Loucy (cell line): ENCODE measurements around the gene MARCO.

ENCODE experiments used
- H2AFZ ChIP-seq: fragments of 200-600 bp; sonication (generic); 2 replicates; pipeline ENCODE4 v1.6.0; 2016; ENCODE audit warnings: antibody characterized with exemption, mild to moderate bottlenecking, low read length, moderate library complexity
- H3F3A ChIP-seq: fragments of 200-600 bp; 2 replicates; pipeline ENCODE4 v1.6.0; 2016; ENCODE audit warnings: antibody characterized with exemption, low read depth, mild to moderate bottlenecking
- H3K27me3 ChIP-seq: fragments of 200-600 bp; sonication (generic); 2 replicates; pipeline ENCODE4 v1.6.1; 2014; ENCODE audit warnings: low read length, mild to moderate bottlenecking; ENCODE audit not compliant: insufficient read depth, poor library complexity, severe bottlenecking
- H3K36me3 ChIP-seq: fragments of 200-600 bp; sonication (generic); 2 replicates; pipeline ENCODE4 v1.6.1; 2016; ENCODE audit warnings: low read length; ENCODE audit not compliant: insufficient read depth
- H3K4me1 ChIP-seq: fragments of 200-600 bp; sonication (generic); 2 replicates; pipeline ENCODE4 v1.5.1; 2014; ENCODE audit warnings: low read length, mild to moderate bottlenecking; ENCODE audit not compliant: insufficient read depth, poor library complexity, severe bottlenecking
- H3K4me2 ChIP-seq: fragments of 200-600 bp; sonication (generic); 2 replicates; pipeline ENCODE4 v1.6.0; 2014; ENCODE audit warnings: antibody characterized with exemption, low read length, low read depth, mild to moderate bottlenecking; ENCODE audit not compliant: poor library complexity, severe bottlenecking
- H3K4me3 ChIP-seq: fragments of 200-600 bp; sonication (generic); 2 replicates; pipeline ENCODE4 v1.5.1; 2014; ENCODE audit warnings: low read length, mild to moderate bottlenecking, mixed read lengths; ENCODE audit not compliant: poor library complexity, severe bottlenecking
- H3K79me2 ChIP-seq: fragments of 200-600 bp; sonication (generic); 2 replicates; pipeline ENCODE4 v1.6.1; 2014; ENCODE audit warnings: low read length; ENCODE audit not compliant: insufficient read depth
- H3K9ac ChIP-seq: fragments of 200-600 bp; sonication (generic); 2 replicates; pipeline ENCODE4 v1.6.0; 2014; ENCODE audit warnings: mild to moderate bottlenecking, low read depth, low read length, moderate library complexity; ENCODE audit not compliant: poor library complexity, severe bottlenecking
- H3K9me2 ChIP-seq: fragments of 200-600 bp; sonication (generic); replicated peaks from 2 replicates; pipeline ENCODE4 v1.6.1; 2016; ENCODE audit warnings: low read depth, low read length, mixed read lengths
- H3K9me3 ChIP-seq: fragments of 200-600 bp; sonication (generic); 2 replicates; pipeline ENCODE4 v1.6.1; 2014; ENCODE audit warnings: mild to moderate bottlenecking, antibody characterized with exemption, low read length, low read depth; ENCODE audit not compliant: insufficient read depth
- H4K20me1 ChIP-seq: fragments of 200-600 bp; sonication (generic); 2 replicates; pipeline ENCODE4 v1.6.0; 2014; ENCODE audit warnings: antibody characterized with exemption, low read length, mild to moderate bottlenecking; ENCODE audit not compliant: insufficient read depth, poor library complexity, severe bottlenecking
- EZH2phosphoT487 ChIP-seq: fragments of 200-600 bp; IDR thresholded peaks from 2 replicates; pipeline ENCODE4 v1.6.1; 2018; ENCODE audit warnings: antibody characterized with exemption, mild to moderate bottlenecking, moderate library complexity, borderline replicate concordance
- TF ChIP-seq, protein P1 (sequence below): fragments of 200-600 bp; sonication (generic); conservative IDR thresholded peaks from 2 replicates; pipeline ENCODE4 v1.5.1; 2014; ENCODE audit warnings: mild to moderate bottlenecking, antibody characterized with exemption, low read length

MARCO gene

DNA sequence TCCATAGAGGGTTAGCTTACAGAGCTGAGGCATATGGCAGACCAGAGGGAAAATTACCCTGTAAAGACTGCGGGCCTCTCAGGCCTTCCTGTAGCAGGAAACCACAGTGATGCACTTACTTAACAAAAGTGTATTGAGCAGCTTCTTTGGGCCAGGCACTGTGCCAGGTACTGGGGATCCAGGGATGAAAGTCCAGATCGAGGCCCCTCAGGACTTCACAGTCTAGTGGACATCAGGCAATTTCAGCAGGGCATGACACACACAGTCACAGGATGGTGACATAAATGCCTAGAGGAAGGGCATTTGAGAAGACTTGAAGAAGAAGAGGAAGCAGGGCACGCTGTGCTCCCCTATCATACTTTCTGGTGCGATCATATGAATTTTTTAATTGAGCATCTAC lies 71.7 kb downstream of the MARCO start:
- H3K4me1 ChIP-seq = no peaks in the 10 kb centered on the region
- H3K36me3 ChIP-seq = no peaks in the 10 kb centered on the region
- H3K27me3 ChIP-seq = no peaks in the 10 kb centered on the region
- H3K9ac ChIP-seq = no peak overlapping the region
- H3K9me2 ChIP-seq = no peaks in the 10 kb centered on the region
- H2AFZ ChIP-seq = no peak overlapping the region
- H4K20me1 ChIP-seq = no peaks in the 10 kb centered on the region
- TF ChIP-seq, protein P1, sequence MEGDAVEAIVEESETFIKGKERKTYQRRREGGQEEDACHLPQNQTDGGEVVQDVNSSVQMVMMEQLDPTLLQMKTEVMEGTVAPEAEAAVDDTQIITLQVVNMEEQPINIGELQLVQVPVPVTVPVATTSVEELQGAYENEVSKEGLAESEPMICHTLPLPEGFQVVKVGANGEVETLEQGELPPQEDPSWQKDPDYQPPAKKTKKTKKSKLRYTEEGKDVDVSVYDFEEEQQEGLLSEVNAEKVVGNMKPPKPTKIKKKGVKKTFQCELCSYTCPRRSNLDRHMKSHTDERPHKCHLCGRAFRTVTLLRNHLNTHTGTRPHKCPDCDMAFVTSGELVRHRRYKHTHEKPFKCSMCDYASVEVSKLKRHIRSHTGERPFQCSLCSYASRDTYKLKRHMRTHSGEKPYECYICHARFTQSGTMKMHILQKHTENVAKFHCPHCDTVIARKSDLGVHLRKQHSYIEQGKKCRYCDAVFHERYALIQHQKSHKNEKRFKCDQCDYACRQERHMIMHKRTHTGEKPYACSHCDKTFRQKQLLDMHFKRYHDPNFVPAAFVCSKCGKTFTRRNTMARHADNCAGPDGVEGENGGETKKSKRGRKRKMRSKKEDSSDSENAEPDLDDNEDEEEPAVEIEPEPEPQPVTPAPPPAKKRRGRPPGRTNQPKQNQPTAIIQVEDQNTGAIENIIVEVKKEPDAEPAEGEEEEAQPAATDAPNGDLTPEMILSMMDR = no peak
- TF ChIP-seq EZH2phosphoT487 = no peak
- no peak overlapping the region for H3K4me3 ChIP-seq
- H3K4me2 ChIP-seq = no peak overlapping the region
- no peaks in the 10 kb centered on the region for H3F3A ChIP-seq
- H3K79me2 ChIP-seq = no peaks in the 10 kb centered on the region
- H3K9me3 ChIP-seq = no peaks in the 10 kb centered on the region

- Histone ChIP-seq H3K9me2 (no peaks in the 10 kb centered on the region), H3K27me3 (no peaks in the 10 kb centered on the region)
These were observed 73.9 kb downstream of the MARCO start for GRCh38 chr2:119015845-119016244.

DNA sequence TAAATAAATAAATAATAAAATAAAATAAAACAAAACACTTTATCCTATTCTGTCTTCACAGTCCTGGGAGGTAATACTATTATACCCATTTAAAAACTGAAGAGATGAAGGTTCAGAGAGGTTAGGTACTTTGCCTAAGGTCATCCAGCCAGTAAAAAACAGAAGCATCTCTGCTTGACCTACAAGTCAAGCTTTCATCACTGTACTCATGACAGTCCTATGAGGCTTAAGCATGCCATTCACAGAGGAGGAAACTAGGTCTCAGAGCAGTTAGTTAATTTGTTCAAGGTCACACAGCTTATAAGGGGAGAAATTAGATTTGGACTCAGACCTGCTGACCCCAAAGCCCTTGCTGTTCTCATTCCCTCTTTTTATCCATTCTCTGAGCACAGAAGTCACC lies 77.5 kb downstream of the MARCO start:
- Histone ChIP-seq H3K9me3 (no peaks in the 10 kb centered on the region), H3K36me3 (no peaks in the 10 kb centered on the region), H4K20me1 (no peaks in the 10 kb centered on the region), H3K4me1 (no peaks in the 10 kb centered on the region), H3K9me2 (no peaks in the 10 kb centered on the region), H3K27me3 (no peaks in the 10 kb centered on the region), H3F3A (no peaks in the 10 kb centered on the region), H2AFZ (no peak overlapping the region), H3K9ac (no peak overlapping the region), H3K4me3 (no peak overlapping the region), H3K79me2 (no peaks in the 10 kb centered on the region), H3K4me2 (no peak overlapping the region)
- TF ChIP-seq EZH2phosphoT487 = no peak

More at GRCh38 chr2:119015845-119016244, 73.9 kb downstream of the MARCO start:
- H2AFZ ChIP-seq = no peak overlapping the region
- no peak overlapping the region for H3K9ac ChIP-seq
- no peaks in the 10 kb centered on the region for H3K4me1 ChIP-seq
- TF ChIP-seq, protein P1 = no peak
- no peak for TF ChIP-seq EZH2phosphoT487
- no peaks in the 10 kb centered on the region for H3K79me2 ChIP-seq
- no peaks in the 10 kb centered on the region for H3K36me3 ChIP-seq
- no peak overlapping the region for H3K4me2 ChIP-seq
- H4K20me1 ChIP-seq = no peaks in the 10 kb centered on the region
- no peak overlapping the region for H3K4me3 ChIP-seq
- no peaks in the 10 kb centered on the region for H3F3A ChIP-seq
- H3K9me3 ChIP-seq = no peaks in the 10 kb centered on the region

DNA sequence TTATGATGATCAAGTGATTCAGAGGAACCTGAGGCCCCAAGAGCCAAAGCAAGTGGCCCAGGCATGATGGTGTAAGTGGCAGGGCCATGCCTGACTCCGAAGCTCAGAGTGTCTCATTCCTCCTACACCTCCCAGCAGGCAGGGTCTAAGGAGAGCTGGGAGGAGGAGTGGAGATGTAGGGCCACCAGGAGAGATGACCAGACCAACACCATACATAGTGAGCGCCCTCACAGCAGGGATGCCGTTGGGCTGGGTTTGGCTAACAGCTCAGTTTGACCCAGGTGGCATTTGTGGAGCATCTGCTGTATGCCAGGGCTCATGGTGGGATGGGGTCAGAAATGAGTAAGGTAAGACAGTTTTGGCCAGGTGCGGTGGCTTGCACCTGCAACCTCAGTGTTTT lies 80.7 kb downstream of the MARCO start:
- Histone ChIP-seq H3K9ac (no peak overlapping the region), H3K79me2 (no peaks in the 10 kb centered on the region), H3K4me1 (no peaks in the 10 kb centered on the region), H3K4me2 (no peak overlapping the region), H3F3A (no peaks in the 10 kb centered on the region), H3K36me3 (no peaks in the 10 kb centered on the region), H3K9me3 (no peaks in the 10 kb centered on the region), H2AFZ (no peak overlapping the region), H3K9me2 (no peaks in the 10 kb centered on the region), H3K27me3 (no peaks in the 10 kb centered on the region), H3K4me3 (no peak overlapping the region), H4K20me1 (no peaks in the 10 kb centered on the region)
- TF ChIP-seq, protein P1 = no peak
- no peak for TF ChIP-seq EZH2phosphoT487
